Body of pancreas (tissue), 4 donors: ENCODE measurements around the gene EZH2.

ENCODE experiments used
- POLR2A ChIP-seq, 3 donors: fragments of 450-650 bp; IDR thresholded peaks; one replicate each; pipeline ENCODE4 v1.6.1; 2016; ENCODE audit warnings: antibody characterized with exemption in 3 of 3, mild to moderate bottlenecking in 2 of 3
- TF ChIP-seq, protein P1 (sequence below), 7 experiments: fragments of 450-650 bp in 4 of 7; fragments of 200-600 bp in 3 of 7; sonication (generic) in 3 of 7; IDR thresholded peaks; one replicate each; pipeline ENCODE4 v1.5.1; 2016 to 2019; ENCODE audit warnings: antibody characterized with exemption in 7 of 7

DNA sequence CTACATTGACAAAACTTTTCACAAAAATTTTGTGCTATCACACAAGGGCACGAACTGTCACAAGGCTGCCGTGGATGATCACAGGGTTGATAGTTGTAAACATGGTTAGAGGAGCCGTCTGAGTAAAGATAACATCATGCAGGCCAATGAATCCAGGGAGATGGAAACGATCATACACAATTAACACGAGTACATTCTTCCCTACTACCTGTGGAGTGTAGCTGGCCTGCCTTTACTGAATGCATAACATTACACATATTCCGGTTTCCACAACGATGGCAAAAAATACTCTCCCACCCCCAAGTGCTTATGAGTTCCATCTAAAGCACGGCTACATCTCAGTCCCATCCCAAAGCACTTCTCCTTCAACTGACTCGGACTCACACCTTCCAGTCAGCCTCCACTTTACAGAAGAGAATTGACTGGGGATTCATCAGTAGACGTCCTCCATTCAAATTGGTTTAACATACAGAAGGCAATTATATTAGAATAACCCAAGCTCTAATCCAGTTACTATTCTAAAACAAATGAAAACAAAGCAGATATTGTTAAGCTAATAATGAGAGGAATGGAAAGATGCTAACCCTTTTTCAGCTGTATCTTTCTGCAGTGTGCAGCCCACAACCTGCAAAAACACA, 69.0 kb downstream of the EZH2 start:
- TF ChIP-seq POLR2A (IDR thresholded peaks at IDR 0.05): no peak
- TF ChIP-seq, protein P1, sequence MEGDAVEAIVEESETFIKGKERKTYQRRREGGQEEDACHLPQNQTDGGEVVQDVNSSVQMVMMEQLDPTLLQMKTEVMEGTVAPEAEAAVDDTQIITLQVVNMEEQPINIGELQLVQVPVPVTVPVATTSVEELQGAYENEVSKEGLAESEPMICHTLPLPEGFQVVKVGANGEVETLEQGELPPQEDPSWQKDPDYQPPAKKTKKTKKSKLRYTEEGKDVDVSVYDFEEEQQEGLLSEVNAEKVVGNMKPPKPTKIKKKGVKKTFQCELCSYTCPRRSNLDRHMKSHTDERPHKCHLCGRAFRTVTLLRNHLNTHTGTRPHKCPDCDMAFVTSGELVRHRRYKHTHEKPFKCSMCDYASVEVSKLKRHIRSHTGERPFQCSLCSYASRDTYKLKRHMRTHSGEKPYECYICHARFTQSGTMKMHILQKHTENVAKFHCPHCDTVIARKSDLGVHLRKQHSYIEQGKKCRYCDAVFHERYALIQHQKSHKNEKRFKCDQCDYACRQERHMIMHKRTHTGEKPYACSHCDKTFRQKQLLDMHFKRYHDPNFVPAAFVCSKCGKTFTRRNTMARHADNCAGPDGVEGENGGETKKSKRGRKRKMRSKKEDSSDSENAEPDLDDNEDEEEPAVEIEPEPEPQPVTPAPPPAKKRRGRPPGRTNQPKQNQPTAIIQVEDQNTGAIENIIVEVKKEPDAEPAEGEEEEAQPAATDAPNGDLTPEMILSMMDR (IDR thresholded peaks at IDR 0.05): no peak
